HEK293T (cell line): Measurements from ENCODE around the gene POLR3GL.
A peak's percentile ranks its signal among the peaks of the same experiment; 100 is the strongest.
"Not testable (repeated sequence)": the region's sequence is repeated elsewhere in the genome, so short reads cannot be mapped to it uniquely, and the experiment has no call there.

Experiments used
- CTCF ChIA-PET: fragments of 350-600 bp; formaldehyde crosslinking; extraction: SDS; loops from one replicate; lab custom pipeline; 2021; ENCODE audit warnings: antibody characterized with exemption, inconsistent platforms; lab: Yijun Ruan, JAX
- POLR2A ChIA-PET: fragments of 350-600 bp; formaldehyde crosslinking; extraction: SDS; loops from one replicate; lab custom pipeline; 2020; ENCODE audit warnings: antibody characterized with exemption, inconsistent platforms; lab: Yijun Ruan, JAX
- DNase-seq: peaks from one replicate; pipeline ENCODE4 v3.0.0; 2012; ENCODE audit warnings: mixed read lengths; ENCODE audit errors: extremely low spot score
- ARNT ChIP-seq: fragments of 450-650 bp; IDR thresholded peaks from 2 replicates; pipeline ENCODE4 v1.6.1; 2017; ENCODE audit warnings: mild to moderate bottlenecking
- BHLHE40 ChIP-seq: fragments of 450-650 bp; IDR thresholded peaks from 2 replicates; pipeline ENCODE4 v1.6.1; 2016; ENCODE audit warnings: mild to moderate bottlenecking, moderate library complexity, borderline replicate concordance
- CTBP1 ChIP-seq: fragments of 450-650 bp; IDR thresholded peaks from 2 replicates; pipeline ENCODE4 v1.6.1; 2016; ENCODE audit warnings: borderline replicate concordance
- ELF4 ChIP-seq: fragments of 450-650 bp; IDR thresholded peaks from 2 replicates; pipeline ENCODE4 v1.6.1; 2017; ENCODE audit warnings: antibody characterized with exemption
- FOXA1 ChIP-seq: fragments of 450-650 bp; IDR thresholded peaks from 2 replicates; pipeline ENCODE4 v1.6.1; 2016; ENCODE audit warnings: mild to moderate bottlenecking
- FOXK2 ChIP-seq: fragments of 450-650 bp; IDR thresholded peaks from 2 replicates; pipeline ENCODE4 v1.6.1; 2016; ENCODE audit warnings: mild to moderate bottlenecking
- FOXM1 ChIP-seq: fragments of 450-650 bp; IDR thresholded peaks from 2 replicates; pipeline ENCODE4 v1.6.1; 2017; ENCODE audit warnings: mild to moderate bottlenecking, borderline replicate concordance
- HDGF ChIP-seq: fragments of 450-650 bp; IDR thresholded peaks from 2 replicates; pipeline ENCODE4 v1.6.1; 2017; ENCODE audit warnings: antibody characterized with exemption, borderline replicate concordance
- L3MBTL2 ChIP-seq: fragments of 450-650 bp; conservative IDR thresholded peaks from 2 replicates; pipeline ENCODE4 v1.6.1; 2016; ENCODE audit warnings: mild to moderate bottlenecking
- LEF1 ChIP-seq: fragments of 450-650 bp; IDR thresholded peaks from 2 replicates; pipeline ENCODE4 v1.6.1; 2017; ENCODE audit warnings: mild to moderate bottlenecking, borderline replicate concordance
- NFRKB ChIP-seq: fragments of 450-650 bp; IDR thresholded peaks from 2 replicates; pipeline ENCODE4 v1.6.1; 2016; ENCODE audit warnings: mild to moderate bottlenecking, moderate library complexity
- PKNOX1 ChIP-seq: fragments of 450-650 bp; IDR thresholded peaks from 2 replicates; pipeline ENCODE4 v1.6.1; 2016
- SP1 ChIP-seq: fragments of 450-650 bp; IDR thresholded peaks from 2 replicates; pipeline ENCODE4 v1.6.1; 2017
- SUZ12 ChIP-seq: fragments of 450-650 bp; IDR thresholded peaks from 2 replicates; pipeline ENCODE4 v1.6.1; 2016; ENCODE audit warnings: mild to moderate bottlenecking
- TARDBP ChIP-seq: fragments of 450-650 bp; IDR thresholded peaks from 2 replicates; pipeline ENCODE4 v1.6.1; 2016
- ZNF384 ChIP-seq: fragments of 450-650 bp; IDR thresholded peaks from 2 replicates; pipeline ENCODE4 v1.6.1; 2016

Gene POLR3GL

GRCh38 chr1:145964328-145965118 is at the start of gene POLR3GL, which contains the start of gene ANKRD34A:
POLR3GL (plus strand) TSS chr1:145964690; CDS start chr1:145974866, 10,176 bp downstream.
ANKRD34A (minus strand) TSS chr1:145964575; CDS start chr1:145961759, 2,816 bp downstream.
- TF ChIP-seq NFRKB = no peak
- 0 out of 2 replicates have a peak, but pooled peaks have one; percentile 15 for TF ChIP-seq L3MBTL2
- no peak for TF ChIP-seq SUZ12
- 0 out of 2 replicates have a peak, but pooled peaks have one; percentile 18 for TF ChIP-seq ELF4
- DNase-seq = peak; percentile 90
- POLR2A ChIA-PET = interaction anchor here (0.6 to 4.6 kb wide), 46 partner anchors 9 to 141 kb away, joined by 3 to 60 read pairs (median 5); partner anchors contain the start of genes ANKRD35, HJV, NUDT17 and PEX11B
- CTCF ChIA-PET = interaction anchor here (0.6 to 4.5 kb wide), 8 partner anchors 13 to 119 kb away, joined by 3 to 26 read pairs (median 4); partner anchors contain the start of genes ITGA10, NUDT17 and RBM8A

- TF ChIP-seq L3MBTL2 (no peak), ARNT (no peak), FOXK2 (no peak), FOXM1 (no peak), HDGF (no peak), NFRKB (no peak), ELF4 (no peak)
- ChIA-PET POLR2A (interaction anchor here (1.0 to 4.0 kb wide), 2 partner anchors 12 to 25 kb away, joined by 3 to 42 read pairs; partner anchors contain the start of gene RBM8A), CTCF (interaction anchor here (1.7 kb wide), 1 partner anchor 25 kb away, joined by 4 read pairs; no protein-coding TSS in a partner anchor)
- no peak for DNase-seq
These were observed 47.7 kb upstream of the POLR3GL start for GRCh38 chr1:145916745-145917144.

GRCh38 chr1:145917595-145917994 is 46.9 kb upstream of the POLR3GL start:
- POLR2A ChIA-PET = interaction anchor here (1.1 to 4.0 kb wide), 3 partner anchors 11 to 72 kb away, joined by 3 to 42 read pairs (median 19); partner anchors contain the start of genes ANKRD34A, NUDT17, POLR3GL and RBM8A
- CTCF ChIA-PET = interaction anchor here (1.7 kb wide), 1 partner anchor 26 kb away, joined by 4 read pairs; no protein-coding TSS in a partner anchor
- TF ChIP-seq HDGF = no peak
- TF ChIP-seq BHLHE40 = no peak
- no peak for TF ChIP-seq PKNOX1
- no peak for TF ChIP-seq L3MBTL2
- no peak for TF ChIP-seq ELF4
- no peak for TF ChIP-seq SP1
- no peak for TF ChIP-seq LEF1
- no peak for TF ChIP-seq FOXA1
- no peak for DNase-seq

- peak; percentile 89 for DNase-seq
- POLR2A ChIA-PET = interaction anchor here (0.6 to 4.0 kb wide), 11 partner anchors 10 to 119 kb away, joined by 3 to 42 read pairs (median 8); partner anchors contain the start of genes ANKRD34A, ITGA10, LIX1L and NUDT17
- CTCF ChIA-PET = interaction anchor here (0.9 to 1.0 kb wide), 2 partner anchors 9 to 15 kb away, joined by 3 to 4 read pairs; partner anchors contain the start of gene ITGA10
- TF ChIP-seq HDGF = no peak
- TF ChIP-seq ELF4 = no peak
- no peak for TF ChIP-seq TARDBP
- peak; percentile 20; the same call in 1 of the 2 replicates for TF ChIP-seq ARNT
- no peak for TF ChIP-seq SUZ12
- no peak for TF ChIP-seq FOXA1
- TF ChIP-seq FOXM1 = no peak
- TF ChIP-seq FOXK2 = no peak
- TF ChIP-seq L3MBTL2 = peak; percentile 19; the same call in 1 of the 2 replicates
- peak; percentile 43; the same call in 1 of the 2 replicates for TF ChIP-seq SP1
- no peak for TF ChIP-seq CTBP1
- TF ChIP-seq ZNF384 = no peak
- TF ChIP-seq PKNOX1 = no peak
- no peak for TF ChIP-seq BHLHE40
- no peak for TF ChIP-seq NFRKB
- TF ChIP-seq LEF1 = no peak
These were observed 46.1 kb upstream of the POLR3GL start, which contains the start of gene PEX11B for GRCh38 chr1:145918144-145918991. PEX11B (minus strand) TSS chr1:145918717; CDS start chr1:145918688, 29 bp downstream.

- TF ChIP-seq LEF1 (no peak), HDGF (no peak), L3MBTL2 (no peak), FOXA1 (no peak), FOXM1 (no peak), BHLHE40 (no peak), ARNT (no peak), SP1 (no peak), PKNOX1 (no peak), CTBP1 (no peak), ELF4 (no peak)
- ChIA-PET CTCF (interaction anchor here (0.6 to 1.0 kb wide), 3 partner anchors 10 to 74 kb away, joined by 3 to 4 read pairs (median 3); partner anchors contain the start of genes ITGA10 and NUDT17), POLR2A (interaction anchor here (0.6 to 4.0 kb wide), 10 partner anchors 9 to 118 kb away, joined by 3 to 42 read pairs (median 8); partner anchors contain the start of genes ANKRD34A, ITGA10, LIX1L and PIAS3)
- no peak for DNase-seq
These were observed 45.2 kb upstream of the POLR3GL start for GRCh38 chr1:145918992-145919939.

GRCh38 chr1:145920297-145920696 is 44.2 kb upstream of the POLR3GL start:
- DNase-seq, POLR2A ChIA-PET, CTCF ChIA-PET: not testable (repeated sequence)
